AG04449 (cell line): Measurements from ENCODE around the gene SLX9.

Experiments used
- CTCF ChIA-PET: fragments of 350-600 bp; formaldehyde crosslinking; extraction: SDS; loops from one replicate; lab custom pipeline; 2021; ENCODE audit warnings: antibody characterized with exemption; lab: Yijun Ruan, JAX
- POLR2A ChIA-PET: fragments of 400-600, 350-600 bp; formaldehyde crosslinking; extraction: SDS; loops from one replicate; lab custom pipeline; 2020; ENCODE audit warnings: antibody characterized with exemption, inconsistent platforms; lab: Yijun Ruan, JAX
- DNase-seq: peaks from one replicate; pipeline ENCODE4 v3.0.0-alpha.2; 2010; ENCODE audit warnings: low read depth, low spot score
- H3K4me3 ChIP-seq: 2 replicates; pipeline ENCODE4 v1.5.1; 2011; ENCODE audit warnings: low read depth, mild to moderate bottlenecking, control low read depth, low read length
- CTCF ChIP-seq: IDR thresholded peaks from one replicate; pipeline ENCODE4 v1.5.1; 2011; ENCODE audit warnings: mild to moderate bottlenecking, moderate library complexity, low read length, control low read depth, inconsistent platforms; ENCODE audit not compliant: insufficient read depth; ENCODE audit errors: missing control alignments

SLX9 gene

GRCh38 chr21:44943005-44943685 lies 3.3 kb downstream of the SLX9 start:
- ChIA-PET POLR2A (interaction anchor here (1.1 kb wide), 1 partner anchor 15 kb away, joined by 4 read pairs; no protein-coding TSS in a partner anchor), CTCF (interaction anchor here (1.6 to 27.1 kb wide), 4 partner anchors 9 to 196 kb away, joined by 4 to 601 read pairs (median 137); no protein-coding TSS in a partner anchor)
- no peak for TF ChIP-seq CTCF
- H3K4me3 ChIP-seq, result no peak overlapping the region
- no peak for DNase-seq

- no peak for TF ChIP-seq CTCF
- no peak for DNase-seq
- POLR2A ChIA-PET, result interaction anchor here (1.1 kb wide), 1 partner anchor 14 kb away, joined by 4 read pairs; no protein-coding TSS in a partner anchor
- no peak overlapping the region for H3K4me3 ChIP-seq
- CTCF ChIA-PET, result interaction anchor here (1.6 to 27.1 kb wide), 4 partner anchors 8 to 195 kb away, joined by 4 to 601 read pairs (median 137); no protein-coding TSS in a partner anchor
Measured at GRCh38 chr21:44943686-44944550, 4.1 kb downstream of the SLX9 start.

- H3K4me3 ChIP-seq, result no peak overlapping the region
- ChIA-PET CTCF (interaction anchor here (1.8 to 27.1 kb wide), 3 partner anchors 7 to 194 kb away, joined by 4 to 601 read pairs (median 270); no protein-coding TSS in a partner anchor), POLR2A (no interaction called here)
- TF ChIP-seq CTCF, result no peak
- no peak for DNase-seq
Measured at GRCh38 chr21:44944596-44944995, 4.8 kb downstream of the SLX9 start.

- no peak overlapping the region for H3K4me3 ChIP-seq
- TF ChIP-seq CTCF, result no peak
- CTCF ChIA-PET, result interaction anchor here (0.9 to 27.1 kb wide), 4 partner anchors 139 to 192 kb away, joined by 3 to 601 read pairs (median 136); no protein-coding TSS in a partner anchor
- POLR2A ChIA-PET, result no interaction called here
- DNase-seq, result no peak
Measured at GRCh38 chr21:44946254-44947041, 6.6 kb downstream of the SLX9 start.

GRCh38 chr21:44947111-44947929 lies 7.5 kb downstream of the SLX9 start:
- POLR2A ChIA-PET, result no interaction called here
- DNase-seq, result no peak
- H3K4me3 ChIP-seq, result no peak overlapping the region
- no peak for TF ChIP-seq CTCF
- CTCF ChIA-PET, result interaction anchor here (1.0 to 27.1 kb wide), 10 partner anchors 10 to 192 kb away, joined by 3 to 601 read pairs (median 7); no protein-coding TSS in a partner anchor
